Hepatocyte (in vitro differentiated cells): Measurements from ENCODE around the gene C19orf53. TPM values are rescaled to one million over a fixed set of nuclear protein-coding genes. Genes with fewer than 3 reads are reported as not detected.

ENCODE experiments used
- DNase-seq: peaks from one replicate; pipeline ENCODE4 v3.0.0-alpha.2; 2016; ENCODE audit warnings: low spot score
- H2AFZ ChIP-seq: fragments of 200-600 bp; sonication (generic); 2 replicates; pipeline ENCODE4 v1.6.0; 2016; ENCODE audit warnings: antibody characterized with exemption, mild to moderate bottlenecking
- H3K27ac ChIP-seq: fragments of 200-600 bp; sonication (generic); 2 replicates; pipeline ENCODE4 v1.5.1; 2016; ENCODE audit warnings: mild to moderate bottlenecking
- H3K27me3 ChIP-seq: fragments of 200-600 bp; sonication (generic); 2 replicates; pipeline ENCODE4 v1.6.1; 2016
- H3K36me3 ChIP-seq: fragments of 200-600 bp; sonication (generic); replicated peaks from 2 replicates; pipeline ENCODE4 v1.5.1; 2016; ENCODE audit warnings: low read depth; ENCODE audit not compliant: insufficient read depth
- H3K4me1 ChIP-seq: fragments of 200-600 bp; sonication (generic); 2 replicates; pipeline ENCODE4 v1.5.1; 2016; ENCODE audit warnings: mild to moderate bottlenecking, moderate library complexity; ENCODE audit not compliant: insufficient read depth
- H3K4me2 ChIP-seq: fragments of 200-600 bp; sonication (generic); 2 replicates; pipeline ENCODE4 v1.6.0; 2016
- H3K4me3 ChIP-seq: fragments of 200-600 bp; sonication (generic); 2 replicates; pipeline ENCODE4 v1.5.1; 2016; ENCODE audit warnings: mild to moderate bottlenecking
- H3K79me2 ChIP-seq: fragments of 200-600 bp; sonication (generic); 2 replicates; pipeline ENCODE4 v1.6.0; 2017; ENCODE audit warnings: mild to moderate bottlenecking
- H3K9me2 ChIP-seq: fragments of 200-600 bp; sonication (generic); replicated peaks from 2 replicates; pipeline ENCODE4 v1.6.0; 2017; ENCODE audit warnings: mild to moderate bottlenecking; ENCODE audit not compliant: insufficient read depth
- H3K9me3 ChIP-seq: fragments of 200-600 bp; sonication (generic); 2 replicates; pipeline ENCODE4 v1.5.1; 2016; ENCODE audit warnings: low read depth, mild to moderate bottlenecking
- H4K20me1 ChIP-seq: fragments of 200-600 bp; sonication (generic); 2 replicates; pipeline ENCODE4 v1.6.0; 2016; ENCODE audit warnings: mild to moderate bottlenecking; ENCODE audit not compliant: insufficient read depth, poor library complexity, severe bottlenecking
- CTCF ChIP-seq: fragments of 200-600 bp; sonication (generic); IDR thresholded peaks from 2 replicates; pipeline ENCODE4 v1.5.1; 2016; ENCODE audit warnings: antibody characterized with exemption, mild to moderate bottlenecking; ENCODE audit not compliant: poor library complexity
- EZH2 ChIP-seq: fragments of 200-600 bp; sonication (generic); IDR thresholded peaks from 2 replicates; pipeline ENCODE4 v1.6.1; 2016; ENCODE audit warnings: antibody characterized with exemption, mild to moderate bottlenecking, borderline replicate concordance
- EZH2phosphoT487 ChIP-seq: fragments of 200-600 bp; sonication (generic); IDR thresholded peaks from one replicate; pipeline ENCODE4 v1.6.1; 2018; ENCODE audit warnings: antibody characterized with exemption, mild to moderate bottlenecking, low read depth, moderate library complexity; ENCODE audit not compliant: unreplicated experiment, severe bottlenecking
- WGBS: methylation state at CpG from one replicate; pipeline ENCODE4 v1.1.6; 2016; ENCODE audit warnings: low lambda C conversion rate; ENCODE audit errors: missing lambda C conversion rate; 5-methylcytosine and 5-hydroxymethylcytosine counted together
- polyA plus RNA-seq: library from polyadenylated mRNA; unstranded; fragments of >200 nt; fragmentation: Nextera tagmentation; extraction: Ambion mirVana; gene quantifications from 2 replicates; pipeline ENCODE4 v1.2.1, GENCODE V29; 2016
- total RNA-seq: library from RNA; depleted of rRNA; stranded (reverse); fragments of >200 nt; gene quantifications from 2 replicates; pipeline ENCODE4 v1.2.3, GENCODE V29; 2014

C19orf53 gene
- total and polyA plus RNA-seq, 2 experiments from 2014 or later: 89.2 to 220 TPM

DNA sequence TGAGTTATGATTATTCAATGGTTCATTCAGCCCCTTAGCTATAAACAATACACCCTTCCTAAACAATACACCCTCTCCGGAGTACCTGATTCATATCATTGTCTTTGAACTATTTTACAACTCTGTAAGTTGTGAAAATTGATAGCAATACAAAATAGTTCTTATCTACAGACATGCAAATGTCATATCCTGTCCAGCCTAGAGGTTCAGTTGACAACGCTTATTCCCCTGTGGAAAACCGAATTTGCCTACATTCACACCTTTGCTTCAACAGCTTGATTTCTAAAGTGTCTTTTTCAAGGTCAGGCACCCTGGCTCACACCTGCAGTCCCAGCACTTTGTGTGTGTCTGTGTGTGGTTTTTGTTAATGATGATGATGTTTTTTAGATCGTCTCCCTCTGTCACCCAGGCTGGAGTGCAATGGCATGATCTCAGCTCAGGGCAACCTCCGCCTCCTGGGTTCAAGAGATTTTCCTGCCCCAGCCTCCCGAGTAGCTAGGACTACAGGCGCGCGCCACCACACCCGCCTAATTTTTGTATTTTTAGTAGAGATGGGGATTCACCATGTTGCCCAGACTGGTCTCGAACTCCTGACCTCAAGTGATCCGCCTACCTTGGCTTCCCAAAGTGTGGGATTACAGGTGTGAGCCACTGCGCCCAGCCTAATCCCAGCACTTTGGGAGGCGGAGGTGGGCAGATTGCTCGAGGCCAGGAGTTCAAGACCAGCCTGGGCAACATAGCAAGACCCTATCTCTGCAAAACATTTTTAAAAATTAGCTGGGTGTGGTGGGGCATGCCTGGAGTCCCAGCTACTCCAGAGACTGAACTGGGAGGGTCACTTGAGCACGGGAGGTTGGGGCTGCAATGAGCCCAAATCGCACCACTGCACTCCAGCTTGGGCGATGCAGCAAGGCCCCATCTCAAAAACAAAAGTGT is 9.6 kb downstream of the C19orf53 start:
- Histone ChIP-seq H3K79me2 (no peaks in the 10 kb centered on the region), H3K9me2 (no peaks in the 10 kb centered on the region)
- 82% methylated on average over 18 of the region's 18 CpGs for WGBS

DNA sequence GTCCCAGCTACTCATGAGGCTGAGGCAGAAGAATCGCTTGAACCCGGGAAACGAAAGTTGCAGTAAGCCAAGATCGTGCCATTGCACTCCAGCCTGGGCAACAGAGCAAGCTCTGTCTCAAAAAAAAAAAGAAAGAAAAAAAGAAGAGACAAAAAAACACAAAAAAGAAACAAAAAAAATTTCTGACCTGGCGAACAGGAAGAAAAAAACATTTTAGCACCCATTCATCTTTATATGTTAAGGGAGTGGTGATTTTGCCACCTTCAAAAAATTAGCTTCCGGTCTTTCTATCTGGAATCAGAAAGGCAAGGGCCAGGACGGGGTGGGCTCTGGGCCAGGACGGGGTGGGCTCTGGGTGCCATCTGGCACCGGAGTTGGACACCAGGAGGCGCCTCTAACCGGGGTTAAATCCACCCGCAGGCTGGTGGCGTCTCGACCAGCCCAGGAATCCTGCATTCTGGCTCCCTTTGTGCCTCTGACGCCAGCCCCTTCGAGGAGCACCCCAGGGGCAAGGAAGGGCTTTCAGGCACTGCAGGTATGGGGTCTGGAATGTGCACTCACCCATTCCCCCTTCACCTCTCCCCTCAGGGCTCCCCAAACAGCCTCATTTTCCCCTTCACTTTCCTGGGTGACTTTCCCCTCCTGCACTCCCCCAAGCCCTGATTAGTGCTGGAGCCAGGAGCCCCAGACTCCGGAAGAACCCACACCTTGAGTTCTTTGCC is 10.6 kb downstream of the C19orf53 start:
- Histone ChIP-seq H3K9me2 (no peaks in the 10 kb centered on the region), H2AFZ (peak overlapping the region; percentile 73), H3K9me3 (no peaks in the 10 kb centered on the region), H3K4me3 (no peak overlapping the region), H3K4me2 (peak overlapping the region; percentile 48), H3K4me1 (peaks cover 13% of the 10 kb centered on the region), H3K27me3 (no peaks in the 10 kb centered on the region), H3K79me2 (no peaks in the 10 kb centered on the region), H3K36me3 (no peaks in the 10 kb centered on the region), H3K27ac (no peak overlapping the region), H4K20me1 (no peaks in the 10 kb centered on the region)
- 36% methylated on average over 17 of the region's 17 CpGs for WGBS
- DNase-seq: peak; percentile 79
- TF ChIP-seq EZH2phosphoT487 (no peak), CTCF (peak; percentile 73)

More for the DNA sequence above, 9.6 kb downstream of the C19orf53 start:
- H2AFZ ChIP-seq: no peak overlapping the region
- H3K36me3 ChIP-seq: no peaks in the 10 kb centered on the region
- H3K27me3 ChIP-seq: no peaks in the 10 kb centered on the region
- no peak for DNase-seq
- H4K20me1 ChIP-seq: no peaks in the 10 kb centered on the region
- no peak for TF ChIP-seq CTCF
- no peak for TF ChIP-seq EZH2
- no peak for TF ChIP-seq EZH2phosphoT487
- H3K4me3 ChIP-seq: no peak overlapping the region
- H3K9me3 ChIP-seq: no peaks in the 10 kb centered on the region
- no peak overlapping the region for H3K27ac ChIP-seq
- H3K4me1 ChIP-seq: peaks cover 13% of the 10 kb centered on the region
- no peak overlapping the region for H3K4me2 ChIP-seq

GRCh38 chr19:13788991-13789390 is 14.7 kb downstream of the C19orf53 start:
- WGBS: 66% methylated on average over 8 of the region's 8 CpGs
- H4K20me1 ChIP-seq: no peaks in the 10 kb centered on the region
- DNase-seq: no peak
- no peaks in the 10 kb centered on the region for H3K9me2 ChIP-seq
- H3K4me2 ChIP-seq: no peak overlapping the region
- no peaks in the 10 kb centered on the region for H3K27me3 ChIP-seq
- H3K79me2 ChIP-seq: no peaks in the 10 kb centered on the region
- H3K4me3 ChIP-seq: no peak overlapping the region
- TF ChIP-seq CTCF (no peak), EZH2 (no peak), EZH2phosphoT487 (no peak)
- H3K4me1 ChIP-seq: peaks cover 8% of the 10 kb centered on the region
- no peaks in the 10 kb centered on the region for H3K9me3 ChIP-seq
- no peak overlapping the region for H3K27ac ChIP-seq
- no peak overlapping the region for H2AFZ ChIP-seq
- no peaks in the 10 kb centered on the region for H3K36me3 ChIP-seq
